Uterus (tissue), 4 donors: ENCODE results near the gene NKAIN2. TPM values are rescaled to one million over a fixed set of nuclear protein-coding genes. Genes with fewer than 3 reads are reported as not detected.
"Not testable (repeated sequence)": the region's sequence is repeated elsewhere in the genome, so short reads cannot be mapped to it uniquely, and the experiment has no call there.

ENCODE experiments used
- DNase-seq, 2 donors: peaks; one replicate each; pipeline ENCODE4 v3.0.0-alpha.2; 2019 to 2020
- H3K27ac ChIP-seq, 2 donors: fragments of 200-600 bp; sonication (generic); 1 replicate in 1 of 2; 2 replicates in 1 of 2; pipeline ENCODE4 v1.5.1; 2016 to 2018
- H3K27me3 ChIP-seq, 2 donors: fragments of 200-600 bp; sonication (generic); one replicate each; pipeline ENCODE4 v1.5.1; 2018 to 2019; ENCODE audit warnings: control low read depth in 1 of 2
- H3K36me3 ChIP-seq, 2 donors: fragments of 200-600 bp; sonication (generic); one replicate each; pipeline ENCODE4 v1.5.1; 2019; ENCODE audit warnings: control low read depth in 1 of 2
- H3K4me1 ChIP-seq, 2 donors: fragments of 200-600 bp; sonication (generic); one replicate each; pipeline ENCODE4 v1.5.1; 2018 to 2019; ENCODE audit warnings: control low read depth in 1 of 2
- H3K4me3 ChIP-seq, 2 donors: fragments of 200-600 bp; sonication (generic); 1 replicate in 1 of 2; 2 replicates in 1 of 2; pipeline ENCODE4 v1.5.1; 2018 to 2019; ENCODE audit warnings: mild to moderate bottlenecking in 1 of 2
- H3K9me3 ChIP-seq, 2 donors: fragments of 200-600 bp; sonication (generic); one replicate each; pipeline ENCODE4 v1.5.1; 2019; ENCODE audit warnings: control low read depth in 1 of 2
- POLR2A ChIP-seq, 2 donors: fragments of 450-650 bp; IDR thresholded peaks; one replicate each; pipeline ENCODE4 v1.6.1; 2016; ENCODE audit warnings: antibody characterized with exemption in 2 of 2, mild to moderate bottlenecking in 1 of 2, moderate library complexity in 1 of 2
- intact Hi-C: fragments of 100-400 bp; cut with DNase I; formaldehyde crosslinking; loops from one replicate; pipeline ENCODE4 v1.15.1; 2023; ENCODE audit warnings: low total_unique reads
- total RNA-seq, 4 donors: library from RNA; depleted of rRNA in 3 of 4; stranded (reverse); fragments of >200 nt in 3 of 4; gene quantifications; one replicate each; pipeline versions ENCODE4 v1.1.0 to v1.2.4, GENCODE V29; 2014 to 2023
- TF ChIP-seq, protein P1 (sequence below), 4 experiments: fragments of 200-600 bp in 2 of 4; fragments of 450-650 bp in 2 of 4; sonication (generic) in 2 of 4; IDR thresholded peaks; one replicate each; pipeline ENCODE4 v1.5.1; 2016 to 2019; ENCODE audit warnings: antibody characterized with exemption in 4 of 4, mild to moderate bottlenecking in 2 of 4, moderate library complexity in 1 of 4
- donor health status: DM: yes; HTN: yes; CAD: no.

NKAIN2 gene
- total RNA-seq, 4 donors from 2014 or later: 0.59 to 1.1 (median 1.0) TPM; not detected in 1

DNA sequence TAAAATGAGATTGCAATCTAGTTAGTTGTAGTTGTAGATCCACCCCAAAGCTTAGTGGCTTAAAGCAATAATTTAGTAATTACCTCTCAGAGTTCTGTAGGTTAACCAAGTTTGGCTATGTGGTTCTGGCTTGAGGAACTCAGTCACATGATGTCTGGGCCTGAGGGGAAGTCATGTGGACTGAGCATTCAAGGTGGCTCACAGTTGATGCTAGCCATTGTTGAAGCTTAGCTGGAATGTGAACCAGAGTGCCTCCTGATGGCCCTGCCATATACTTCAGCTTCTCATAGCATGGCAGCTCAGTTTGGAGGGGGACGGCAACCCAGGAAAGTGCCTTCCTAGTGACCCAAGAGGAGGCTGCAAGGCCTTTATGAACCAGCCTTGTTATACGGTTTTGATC, 895.4 kb downstream of the NKAIN2 start:
- Histone ChIP-seq H3K27ac (no peak overlapping the region), H3K4me1 (no peaks in the 10 kb centered on the region), H3K36me3 (no peaks in the 10 kb centered on the region), H3K9me3 (no peaks in the 10 kb centered on the region), H3K27me3 (no peaks in the 10 kb centered on the region), H3K4me3 (no peak overlapping the region)
- intact Hi-C loops: no loop called here
- no peak for DNase-seq
- TF ChIP-seq, protein P1, sequence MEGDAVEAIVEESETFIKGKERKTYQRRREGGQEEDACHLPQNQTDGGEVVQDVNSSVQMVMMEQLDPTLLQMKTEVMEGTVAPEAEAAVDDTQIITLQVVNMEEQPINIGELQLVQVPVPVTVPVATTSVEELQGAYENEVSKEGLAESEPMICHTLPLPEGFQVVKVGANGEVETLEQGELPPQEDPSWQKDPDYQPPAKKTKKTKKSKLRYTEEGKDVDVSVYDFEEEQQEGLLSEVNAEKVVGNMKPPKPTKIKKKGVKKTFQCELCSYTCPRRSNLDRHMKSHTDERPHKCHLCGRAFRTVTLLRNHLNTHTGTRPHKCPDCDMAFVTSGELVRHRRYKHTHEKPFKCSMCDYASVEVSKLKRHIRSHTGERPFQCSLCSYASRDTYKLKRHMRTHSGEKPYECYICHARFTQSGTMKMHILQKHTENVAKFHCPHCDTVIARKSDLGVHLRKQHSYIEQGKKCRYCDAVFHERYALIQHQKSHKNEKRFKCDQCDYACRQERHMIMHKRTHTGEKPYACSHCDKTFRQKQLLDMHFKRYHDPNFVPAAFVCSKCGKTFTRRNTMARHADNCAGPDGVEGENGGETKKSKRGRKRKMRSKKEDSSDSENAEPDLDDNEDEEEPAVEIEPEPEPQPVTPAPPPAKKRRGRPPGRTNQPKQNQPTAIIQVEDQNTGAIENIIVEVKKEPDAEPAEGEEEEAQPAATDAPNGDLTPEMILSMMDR (IDR thresholded peaks at IDR 0.05): no peak
- TF ChIP-seq POLR2A (IDR thresholded peaks at IDR 0.05): no peak

DNA sequence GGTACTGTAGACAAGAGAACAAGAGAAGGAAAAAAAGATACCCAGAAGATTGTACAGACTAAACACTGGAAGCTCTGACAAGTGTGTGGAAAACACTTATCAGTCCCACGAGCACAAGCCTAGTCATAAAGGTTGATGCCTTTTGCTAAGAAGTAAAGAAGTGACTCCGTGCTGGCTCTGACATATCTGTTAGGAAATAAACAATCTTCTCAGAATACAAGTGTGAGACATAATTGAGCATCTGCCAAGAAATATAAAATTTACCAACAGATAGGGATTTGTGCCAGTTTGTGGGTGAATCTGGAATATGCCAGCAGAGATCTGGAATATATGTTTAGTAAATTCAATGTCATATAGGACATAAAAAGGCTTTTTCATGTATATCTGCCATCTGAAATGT, 899.9 kb downstream of the NKAIN2 start:
- no peak for DNase-seq

DNA sequence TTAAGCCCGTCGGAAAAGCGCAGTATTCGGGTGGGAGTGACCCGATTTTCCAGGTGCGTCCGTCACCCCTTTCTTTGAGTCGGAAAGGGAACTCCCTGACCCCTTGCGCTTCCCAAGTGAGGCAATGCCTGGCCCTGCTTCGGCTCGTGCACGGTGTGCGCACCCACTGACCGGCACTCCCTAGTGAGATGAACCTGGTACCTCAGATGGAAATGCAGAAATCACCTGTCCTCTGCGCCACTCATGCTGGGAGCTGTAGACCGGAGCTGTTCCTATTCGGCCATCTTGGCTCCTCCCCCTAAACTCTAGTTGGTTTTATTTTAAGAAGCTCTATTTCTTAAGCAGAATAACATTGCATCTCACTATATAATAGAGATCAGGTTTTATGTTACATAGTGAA, 908.9 kb downstream of the NKAIN2 start:
- H3K27me3 ChIP-seq, H3K27ac ChIP-seq, intact Hi-C loops, H3K4me1 ChIP-seq, H3K36me3 ChIP-seq, H3K4me3 ChIP-seq, DNase-seq, H3K9me3 ChIP-seq: not testable (repeated sequence)

More for the DNA sequence above, 899.9 kb downstream of the NKAIN2 start:
- Histone ChIP-seq H3K4me1 (no peaks in the 10 kb centered on the region), H3K27ac (no peak overlapping the region), H3K27me3 (no peaks in the 10 kb centered on the region), H3K36me3 (no peaks in the 10 kb centered on the region), H3K4me3 (no peak overlapping the region), H3K9me3 (no peaks in the 10 kb centered on the region)
- no peak for TF ChIP-seq POLR2A (IDR thresholded peaks at IDR 0.05)
- TF ChIP-seq, protein P1 (IDR thresholded peaks at IDR 0.05): no peak
- intact Hi-C loops: no loop called here

DNA sequence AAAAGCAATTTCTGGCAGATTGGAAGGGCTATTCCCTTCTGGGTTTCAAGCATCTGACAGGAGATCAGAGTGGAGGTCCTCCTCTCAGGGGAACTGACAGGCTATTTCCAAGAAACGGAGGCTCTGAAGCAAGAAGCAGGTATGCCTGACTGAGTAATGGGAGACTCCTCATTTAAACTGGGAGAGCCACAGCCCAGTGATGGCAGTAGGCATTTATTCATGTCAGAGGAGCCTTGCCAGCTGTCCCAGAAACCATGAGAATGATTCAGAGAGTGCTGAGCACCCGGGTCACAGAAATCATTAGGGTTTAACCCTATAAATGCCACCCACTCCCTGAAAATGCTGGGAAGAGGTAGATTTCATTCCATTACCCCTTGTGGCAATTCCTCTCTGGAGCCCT, 911.1 kb downstream of the NKAIN2 start:
- no peaks in the 10 kb centered on the region for H3K9me3 ChIP-seq
- H3K36me3 ChIP-seq: no peaks in the 10 kb centered on the region
- no peaks in the 10 kb centered on the region for H3K27me3 ChIP-seq
- DNase-seq: no peak
- intact Hi-C loops: no loop called here
- no peak overlapping the region for H3K27ac ChIP-seq
- TF ChIP-seq, protein P1 (IDR thresholded peaks at IDR 0.05): no peak
- no peak for TF ChIP-seq POLR2A (IDR thresholded peaks at IDR 0.05)
- H3K4me1 ChIP-seq: no peaks in the 10 kb centered on the region
- H3K4me3 ChIP-seq: no peak overlapping the region

DNA sequence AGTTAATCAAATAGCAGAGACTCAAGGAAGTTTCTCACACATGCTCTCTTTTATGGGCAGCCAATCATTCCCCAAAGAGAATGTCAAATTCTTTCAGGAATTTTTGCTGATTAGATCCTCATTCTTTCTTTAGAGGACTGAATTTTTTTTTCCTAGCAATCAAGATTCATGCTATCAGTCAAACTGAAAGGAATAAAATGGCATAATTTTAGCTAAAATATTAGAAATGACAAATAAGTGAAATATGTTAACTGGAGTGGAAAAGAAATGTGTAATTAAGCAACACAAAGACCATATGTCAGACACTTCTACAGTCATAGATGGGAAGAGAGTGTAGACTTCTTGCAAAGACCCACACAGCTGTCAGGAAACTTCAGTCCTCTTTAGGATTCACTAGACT, 916.2 kb downstream of the NKAIN2 start:
- H3K27me3 ChIP-seq: no peaks in the 10 kb centered on the region
- no peaks in the 10 kb centered on the region for H3K9me3 ChIP-seq
- intact Hi-C loops: no loop called here
- no peak overlapping the region for H3K27ac ChIP-seq
- no peak for DNase-seq
- no peaks in the 10 kb centered on the region for H3K36me3 ChIP-seq
- no peak for TF ChIP-seq POLR2A (IDR thresholded peaks at IDR 0.05)
- TF ChIP-seq, protein P1 (IDR thresholded peaks at IDR 0.05): no peak
- H3K4me1 ChIP-seq: no peaks in the 10 kb centered on the region
- H3K4me3 ChIP-seq: no peak overlapping the region

DNA sequence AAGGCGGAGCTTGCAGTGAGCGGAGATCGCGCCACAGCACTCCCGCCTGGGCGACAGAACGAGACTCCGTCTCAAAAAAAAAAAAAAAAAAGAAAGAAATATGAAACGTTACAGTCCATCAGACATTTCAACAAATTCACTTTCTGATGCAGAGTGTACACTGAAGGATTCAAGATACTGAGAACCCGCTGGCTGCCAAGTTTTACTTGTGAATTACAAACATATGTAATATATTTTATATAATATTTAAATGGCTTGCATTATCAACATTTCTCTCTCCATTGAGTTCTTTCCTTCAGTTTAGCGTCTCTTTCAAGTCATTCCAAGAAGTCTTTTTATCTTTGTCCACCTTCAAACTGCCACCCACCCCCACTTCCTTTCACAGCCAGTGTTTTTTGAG, 917.7 kb downstream of the NKAIN2 start:
- no peak for DNase-seq
- no peak overlapping the region for H3K27ac ChIP-seq
- no peaks in the 10 kb centered on the region for H3K27me3 ChIP-seq
- TF ChIP-seq, protein P1 (IDR thresholded peaks at IDR 0.05): no peak
- TF ChIP-seq POLR2A (IDR thresholded peaks at IDR 0.05): no peak
- no peaks in the 10 kb centered on the region for H3K9me3 ChIP-seq
- no peak overlapping the region for H3K4me3 ChIP-seq
- H3K36me3 ChIP-seq: no peaks in the 10 kb centered on the region
- intact Hi-C loops: no loop called here
- H3K4me1 ChIP-seq: no peaks in the 10 kb centered on the region
